Aorta (tissue), 5 donors: ENCODE results near the gene WNT7B. TPM values are rescaled to one million over a fixed set of nuclear protein-coding genes. Genes with fewer than 3 reads are reported as not detected.

Experiments
- ATAC-seq: fragments of 200-7000 bp; cut with Tn5 transposase; one replicate; pipeline ENCODE4 v1.9.1; 2022; ENCODE audit warnings: moderate library complexity; ENCODE audit not compliant: low FRiP score
- DNase-seq, 2 donors: peaks; one replicate each; pipeline ENCODE4 v3.0.0-alpha.2; 2020
- H3K27ac ChIP-seq, 2 donors: one replicate each; pipeline ENCODE4 v1.5.1; 2013; ENCODE audit warnings: low read length in 2 of 2, mild to moderate bottlenecking in 2 of 2, moderate library complexity in 2 of 2, control low read depth in 1 of 2, inconsistent platforms in 1 of 2, low read depth in 1 of 2
- H3K27me3 ChIP-seq, 2 donors: one replicate each; pipeline ENCODE4 v1.6.1; 2013; ENCODE audit warnings: control low read depth in 1 of 2, low read length in 1 of 2, mild to moderate bottlenecking in 1 of 2, moderate library complexity in 1 of 2; ENCODE audit not compliant: insufficient read depth in 2 of 2, control insufficient read depth in 1 of 2
- H3K36me3 ChIP-seq, 2 donors: one replicate each; pipeline ENCODE4 v1.6.1; 2013; ENCODE audit warnings: control low read depth in 1 of 2, low read length in 1 of 2, mild to moderate bottlenecking in 1 of 2; ENCODE audit not compliant: insufficient read depth in 2 of 2, control insufficient read depth in 1 of 2
- H3K4me1 ChIP-seq, 2 donors: one replicate each; pipeline ENCODE4 v1.6.1; 2013; ENCODE audit warnings: low read length in 2 of 2, control low read depth in 1 of 2, mild to moderate bottlenecking in 1 of 2, moderate library complexity in 1 of 2; ENCODE audit not compliant: insufficient read depth in 2 of 2, control insufficient read depth in 1 of 2
- H3K4me3 ChIP-seq, 2 donors: one replicate each; pipeline ENCODE4 v1.5.1; 2013; ENCODE audit warnings: low read length in 2 of 2, control low read depth in 1 of 2, mild to moderate bottlenecking in 1 of 2
- H3K9me3 ChIP-seq: one replicate; pipeline ENCODE4 v1.6.1; 2013; ENCODE audit warnings: mild to moderate bottlenecking, low read length; ENCODE audit not compliant: control insufficient read depth
- WGBS, 2 donors: extraction: QIAGEN DNeasy Blood & Tissue Kit; methylation state at CpG; one replicate each; pipeline ENCODE4 v1.1.7; 2013; 5-methylcytosine and 5-hydroxymethylcytosine counted together
- intact Hi-C, 2 donors: fragments of 100-400 bp; cut with DNase I; formaldehyde crosslinking; loops; one replicate each; pipeline versions ENCODE4 v1.14.2 to v1.15.0; 2022
- polyA plus RNA-seq, 2 donors: library from polyadenylated mRNA; stranded (reverse); fragments of 200-250 nt; gene quantifications; one replicate each; pipeline ENCODE4 v1.2.3, GENCODE V29; 2013
- total RNA-seq, 2 donors: library from RNA; stranded (reverse); fragmentation: NEBNext Ultra II Directional; extraction: Animal tissue kit (Norgen Biotek cat#: 25700); gene quantifications; one replicate each; pipeline ENCODE4 v1.2.1, GENCODE V29; 2021
- donor health status: healthy with polysubstance abuse.
- donor health status: Bipolar disorder and iron deficiency.
- donor health status: DM: no; HTN: no; CAD: no.
- donor health status: DM: no; HTN: no; CAD: no.
- donor health status: DM: yes; HTN: yes; CAD: no.

The WNT7B gene
- total and polyA plus RNA-seq, 4 donors: not detected

DNA sequence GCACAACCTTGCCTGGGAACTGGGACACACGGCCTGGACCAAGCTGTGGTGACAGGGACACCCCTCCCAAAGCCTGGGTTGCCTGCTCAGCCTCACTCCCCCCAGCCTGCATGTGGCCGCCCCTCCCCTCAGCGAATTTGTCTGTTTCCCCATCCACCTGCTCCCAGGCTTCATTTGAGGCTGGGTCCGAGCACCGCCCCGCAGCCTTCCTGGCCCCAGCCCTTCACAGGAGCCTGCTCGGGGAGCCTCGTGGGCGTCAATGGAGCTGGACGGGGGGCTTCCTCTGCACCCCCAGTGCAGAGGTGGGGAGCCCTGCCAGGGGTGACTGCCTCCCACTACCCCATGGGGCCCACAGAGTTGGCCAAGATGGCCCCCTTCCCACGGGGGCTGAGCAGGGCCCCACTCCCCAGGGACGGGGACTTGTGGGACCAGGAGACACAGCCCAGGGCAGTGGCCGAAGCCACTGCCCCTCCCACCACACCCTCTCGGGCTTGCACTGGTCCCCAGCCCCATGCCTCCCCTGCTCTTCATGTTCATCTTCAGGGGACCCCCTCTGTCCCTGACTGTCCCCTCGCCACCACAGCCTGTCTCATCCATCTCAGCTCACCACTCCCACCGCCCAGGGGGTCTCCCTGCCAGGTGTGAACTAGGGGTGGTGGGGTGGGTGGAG is 91.7 kb downstream of the WNT7B start:
- Histone ChIP-seq H3K36me3 (no peaks in the 10 kb centered on the region), H3K4me3 (no peak overlapping the region), H3K27me3 (no peaks in the 10 kb centered on the region), H3K4me1 (no peaks in the 10 kb centered on the region), H3K9me3 (no peaks in the 10 kb centered on the region), H3K27ac (no peak overlapping the region)
- intact Hi-C loops: no loop called here
- peak; percentile 24 to 44 for DNase-seq
- no peak for ATAC-seq
- WGBS, 2 donors: 80 to 82% methylated on average over 11 to 16 of the region's 16 CpGs

DNA sequence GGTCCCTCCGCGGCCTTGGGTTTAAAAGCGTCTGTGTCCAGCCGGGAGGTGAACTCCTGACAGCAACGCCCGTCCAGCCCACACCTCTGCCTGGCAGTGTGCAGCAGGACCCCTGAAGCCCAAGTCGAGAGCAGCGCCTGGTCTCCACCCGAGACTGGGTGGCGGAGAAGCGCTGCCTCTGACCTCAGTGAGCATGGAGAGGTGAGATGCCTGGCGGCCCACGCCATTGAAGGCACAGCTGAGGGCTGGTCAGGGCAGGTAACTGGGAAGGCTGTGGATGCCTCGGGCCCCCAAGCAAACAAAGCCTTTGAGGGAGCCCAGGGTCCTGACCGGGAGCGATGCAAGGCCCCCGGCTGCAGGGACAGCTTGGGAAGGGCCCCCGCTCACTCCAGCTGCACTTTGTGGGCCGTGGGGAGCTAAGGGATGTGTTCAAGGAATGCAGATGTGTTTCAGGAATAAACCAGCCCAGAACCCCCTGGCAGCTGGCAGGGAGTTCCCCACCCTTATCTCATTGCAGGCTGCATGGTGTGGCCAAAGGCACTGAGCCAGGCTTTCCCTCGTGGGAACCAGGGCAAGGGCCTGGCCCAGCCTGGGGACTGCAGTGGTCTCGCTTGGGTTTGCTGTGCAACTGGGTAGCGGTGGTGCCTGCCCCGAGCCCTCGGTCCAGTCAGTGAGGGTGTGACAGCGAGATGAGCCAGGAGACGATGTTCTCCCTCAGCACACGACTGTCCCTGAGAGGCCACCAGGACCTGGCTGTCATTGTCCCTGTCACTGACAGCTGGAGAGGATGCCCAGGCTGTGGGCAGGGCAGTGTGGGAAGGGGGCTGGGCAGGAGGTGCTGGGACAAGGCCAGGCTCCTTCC is 92.5 kb downstream of the WNT7B start:
- Histone ChIP-seq H3K36me3 (no peaks in the 10 kb centered on the region), H3K4me1 (no peaks in the 10 kb centered on the region), H3K9me3 (no peaks in the 10 kb centered on the region), H3K27ac (no peak overlapping the region), H3K27me3 (no peaks in the 10 kb centered on the region), H3K4me3 (no peak overlapping the region)
- DNase-seq (peak; percentile 40 to 73), ATAC-seq (no peak)
- WGBS, 2 donors: 68 to 70% methylated on average over 27 of the region's 27 CpGs
- intact Hi-C loops: loop anchor here in 1 of 2 donors (5.0 kb wide), 1 partner anchor 73 kb away; no protein-coding TSS in a partner anchor

DNA sequence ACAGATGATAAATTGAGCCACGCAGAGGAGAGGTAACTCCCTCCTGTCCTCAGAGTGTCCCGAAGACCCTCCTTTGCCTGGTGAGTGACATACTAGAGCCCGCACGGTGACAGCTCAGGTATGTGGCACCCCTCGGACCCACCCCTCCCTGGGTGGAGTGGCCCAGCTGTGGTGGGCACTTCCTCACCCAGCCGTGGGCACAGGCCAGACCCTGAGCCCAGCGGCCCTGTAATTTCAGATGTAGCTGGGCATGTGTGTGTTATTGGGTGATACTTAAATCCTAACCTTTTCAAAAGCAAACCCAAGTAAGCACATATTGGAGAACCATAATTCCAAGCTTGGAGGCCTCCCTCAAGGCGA is 93.2 kb downstream of the WNT7B start:
- Histone ChIP-seq H3K4me1 (no peaks in the 10 kb centered on the region), H3K27ac (no peak overlapping the region), H3K9me3 (no peaks in the 10 kb centered on the region), H3K4me3 (no peak overlapping the region), H3K27me3 (no peaks in the 10 kb centered on the region), H3K36me3 (no peaks in the 10 kb centered on the region)
- intact Hi-C loops: loop anchor here in 1 of 2 donors (5.0 kb wide), 1 partner anchor 74 kb away; no protein-coding TSS in a partner anchor
- WGBS, 2 donors: 91 to 95% methylated on average over 8 of the region's 8 CpGs
- no peak for ATAC-seq
- DNase-seq: peak; percentile 19 to 24

DNA sequence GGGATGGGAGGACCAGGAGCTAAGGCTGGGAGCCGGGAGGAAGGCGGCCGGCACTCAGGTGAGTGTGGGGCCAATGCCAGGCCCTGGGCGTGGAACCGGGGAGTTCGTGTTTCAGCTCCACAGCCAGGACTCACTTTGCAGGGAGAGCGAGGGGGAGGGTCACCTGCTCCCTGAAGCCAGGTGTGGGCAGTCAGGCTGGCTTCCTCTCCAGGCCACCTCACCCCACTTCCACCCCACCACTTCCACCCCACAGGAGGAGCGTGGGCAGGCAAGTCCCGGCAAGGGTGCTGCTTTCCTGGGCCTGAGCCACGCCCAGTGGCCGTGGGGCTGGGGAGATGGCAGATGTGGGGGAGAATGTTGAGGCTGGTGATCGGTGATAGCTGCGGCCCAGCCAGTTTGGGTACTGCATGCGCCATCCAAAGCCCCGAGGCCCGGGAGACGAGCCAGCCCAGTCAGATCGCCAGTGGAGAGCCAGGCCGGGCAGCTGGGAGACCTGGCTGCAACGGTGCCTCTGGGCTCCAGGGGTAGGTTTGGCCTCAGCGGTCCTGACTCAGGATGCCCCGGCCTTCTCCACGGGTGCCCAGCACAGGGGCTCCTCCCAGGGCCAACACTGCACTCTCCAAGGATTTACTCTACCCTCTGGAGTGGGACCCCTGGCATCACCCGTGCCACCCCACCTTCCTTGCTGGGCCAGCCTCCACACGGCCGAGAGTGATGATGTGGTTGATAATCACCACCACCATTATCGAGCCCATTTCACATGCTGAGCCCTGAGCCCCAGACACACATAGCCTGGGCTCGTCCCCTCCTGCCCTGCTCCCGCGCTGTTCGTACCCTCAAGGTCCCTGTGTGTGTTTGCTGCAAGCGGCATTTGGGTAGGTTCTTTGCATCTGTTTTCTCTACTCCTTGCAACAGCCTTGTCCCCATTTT is 93.8 kb downstream of the WNT7B start:
- Histone ChIP-seq H3K27me3 (no peaks in the 10 kb centered on the region), H3K9me3 (no peaks in the 10 kb centered on the region), H3K27ac (no peak overlapping the region), H3K36me3 (no peaks in the 10 kb centered on the region), H3K4me3 (no peak overlapping the region), H3K4me1 (no peaks in the 10 kb centered on the region)
- ATAC-seq (peak; percentile 12), DNase-seq (peak; percentile 42 to 70)
- intact Hi-C loops: loop anchor here in 1 of 2 donors (5.0 kb wide), 1 partner anchor 74 kb away; no protein-coding TSS in a partner anchor
- WGBS, 2 donors: 61 to 66% methylated on average over 32 of the region's 32 CpGs

DNA sequence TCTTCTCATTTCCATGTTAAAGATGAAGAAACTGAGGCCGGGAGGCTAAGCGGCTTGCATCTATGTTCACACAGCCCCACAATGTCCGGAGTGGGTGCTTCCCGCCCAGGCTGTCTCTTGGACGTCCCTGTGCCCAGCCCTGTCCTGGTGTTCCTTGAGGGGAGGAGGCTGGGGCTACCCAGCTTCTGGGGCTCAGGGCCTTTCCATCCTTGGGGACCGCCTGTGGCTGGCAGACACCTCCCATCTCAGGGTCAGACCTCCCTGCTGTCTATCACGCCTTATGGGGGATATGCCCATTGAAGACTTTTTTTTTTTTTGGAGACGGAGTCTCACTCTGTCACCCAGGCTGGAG is 95.5 kb downstream of the WNT7B start:
- no peaks in the 10 kb centered on the region for H3K27me3 ChIP-seq
- H3K9me3 ChIP-seq: no peaks in the 10 kb centered on the region
- WGBS, 2 donors: 93 to 94% methylated on average over 8 of the region's 8 CpGs
- peak in 1 of 2 donors; percentile 29 for DNase-seq
- intact Hi-C loops: loop anchor here in 1 of 2 donors (5.0 kb wide), 1 partner anchor 76 kb away; no protein-coding TSS in a partner anchor
- no peaks in the 10 kb centered on the region for H3K36me3 ChIP-seq
- H3K27ac ChIP-seq: no peak overlapping the region
- H3K4me1 ChIP-seq: no peaks in the 10 kb centered on the region
- no peak overlapping the region for H3K4me3 ChIP-seq
- ATAC-seq: no peak

DNA sequence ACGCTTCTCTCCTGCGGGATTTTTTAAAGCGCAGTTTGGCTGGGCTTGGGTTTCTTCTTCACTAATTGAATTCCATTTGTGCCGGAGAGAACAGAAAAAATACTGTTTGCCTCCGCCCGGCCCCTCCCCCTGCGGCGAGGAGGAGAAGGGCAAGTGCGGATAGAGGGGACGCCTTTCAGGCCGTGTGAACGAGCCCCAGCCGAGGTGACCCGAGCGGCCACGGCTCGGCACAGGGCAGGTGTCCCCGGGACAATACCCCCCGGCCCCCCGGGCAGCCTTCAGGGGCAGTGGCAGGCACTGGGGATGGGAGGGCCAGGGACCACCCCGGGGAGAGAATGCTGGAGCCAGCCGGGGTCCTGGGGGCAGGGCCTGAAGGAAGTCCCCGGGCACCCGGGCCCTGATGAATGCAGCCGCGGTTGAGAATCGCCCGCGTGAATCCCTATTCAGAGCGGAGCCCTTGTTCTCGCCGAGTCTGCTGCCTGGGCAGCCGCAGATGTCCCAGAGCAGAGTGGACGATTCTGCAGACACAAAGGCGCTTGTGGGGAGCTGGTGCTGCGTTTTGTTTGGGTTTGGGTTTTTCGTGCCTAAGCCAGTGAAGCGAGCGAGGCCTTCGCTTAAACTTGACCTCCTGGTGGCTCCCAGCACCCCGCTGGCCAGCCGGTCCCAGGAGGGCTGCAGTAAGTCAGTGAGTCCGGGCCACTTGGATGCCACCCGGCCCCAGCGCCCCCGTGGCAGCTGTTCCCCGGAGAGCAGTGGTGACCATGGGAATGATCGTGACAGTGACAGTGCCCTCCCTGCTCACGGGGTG is 96.0 kb downstream of the WNT7B start:
- no peaks in the 10 kb centered on the region for H3K4me1 ChIP-seq
- intact Hi-C loops: loop anchor here in 1 of 2 donors (5.0 kb wide), 1 partner anchor 76 kb away; no protein-coding TSS in a partner anchor
- H3K27me3 ChIP-seq: no peaks in the 10 kb centered on the region
- no peak overlapping the region for H3K27ac ChIP-seq
- H3K36me3 ChIP-seq: no peaks in the 10 kb centered on the region
- ATAC-seq (no peak), DNase-seq (peak; percentile 31 to 62)
- no peak overlapping the region for H3K4me3 ChIP-seq
- H3K9me3 ChIP-seq: no peaks in the 10 kb centered on the region
- WGBS, 2 donors: 40 to 42% methylated on average over 49 of the region's 49 CpGs

DNA sequence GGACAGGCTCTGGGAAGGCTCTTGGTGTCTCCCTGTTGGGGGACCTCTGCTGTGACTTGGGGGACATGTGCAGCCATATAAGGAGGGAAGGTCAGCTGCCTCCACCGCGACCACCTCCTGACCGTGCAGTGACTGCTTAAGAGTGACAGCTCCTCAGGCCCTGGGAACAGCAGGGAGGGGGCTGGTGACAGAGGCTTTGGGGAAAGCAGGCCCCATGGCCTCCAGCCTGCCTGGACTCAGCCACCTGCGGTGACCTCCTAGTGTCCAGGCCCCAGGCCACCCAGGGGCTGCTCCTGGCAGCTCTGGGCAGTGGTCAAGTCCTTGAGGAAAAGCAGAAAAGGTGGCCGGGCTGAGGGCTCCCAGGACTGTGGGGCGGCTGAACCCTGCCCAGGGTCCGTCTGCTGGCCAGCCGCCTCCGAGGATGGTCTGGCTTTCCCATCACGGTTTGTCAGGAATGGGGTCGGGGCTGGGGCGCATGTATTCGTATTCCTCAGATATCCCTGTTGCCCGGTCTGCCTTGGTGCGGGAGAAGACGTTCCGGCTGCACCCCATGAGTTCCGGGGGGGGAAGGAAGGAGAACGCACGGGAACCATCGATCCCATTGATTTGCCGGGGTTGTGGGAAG is 96.8 kb downstream of the WNT7B start:
- WGBS, 2 donors: 69 to 70% methylated on average over 22 of the region's 22 CpGs
- intact Hi-C loops: loop anchor here in 1 of 2 donors (5.0 kb wide), 1 partner anchor 77 kb away; no protein-coding TSS in a partner anchor
- ATAC-seq (no peak), DNase-seq (peak; percentile 20 to 68)
- no peaks in the 10 kb centered on the region for H3K36me3 ChIP-seq
- H3K27ac ChIP-seq: no peak overlapping the region
- no peaks in the 10 kb centered on the region for H3K4me1 ChIP-seq
- H3K4me3 ChIP-seq: no peak overlapping the region
- no peaks in the 10 kb centered on the region for H3K9me3 ChIP-seq
- H3K27me3 ChIP-seq: no peaks in the 10 kb centered on the region
